GM21515 (cell line): ENCODE results near the gene MPST.
"Not testable (repeated sequence)": the region's sequence is repeated elsewhere in the genome, so short reads cannot be mapped to it uniquely, and the experiment has no call there.

Experiments
- ATAC-seq: cut with Tn5 transposase; IDR thresholded peaks from one replicate; pipeline ENCODE4 v1.9.1; 2021; ENCODE audit not compliant: unreplicated experiment

The MPST gene

DNA sequence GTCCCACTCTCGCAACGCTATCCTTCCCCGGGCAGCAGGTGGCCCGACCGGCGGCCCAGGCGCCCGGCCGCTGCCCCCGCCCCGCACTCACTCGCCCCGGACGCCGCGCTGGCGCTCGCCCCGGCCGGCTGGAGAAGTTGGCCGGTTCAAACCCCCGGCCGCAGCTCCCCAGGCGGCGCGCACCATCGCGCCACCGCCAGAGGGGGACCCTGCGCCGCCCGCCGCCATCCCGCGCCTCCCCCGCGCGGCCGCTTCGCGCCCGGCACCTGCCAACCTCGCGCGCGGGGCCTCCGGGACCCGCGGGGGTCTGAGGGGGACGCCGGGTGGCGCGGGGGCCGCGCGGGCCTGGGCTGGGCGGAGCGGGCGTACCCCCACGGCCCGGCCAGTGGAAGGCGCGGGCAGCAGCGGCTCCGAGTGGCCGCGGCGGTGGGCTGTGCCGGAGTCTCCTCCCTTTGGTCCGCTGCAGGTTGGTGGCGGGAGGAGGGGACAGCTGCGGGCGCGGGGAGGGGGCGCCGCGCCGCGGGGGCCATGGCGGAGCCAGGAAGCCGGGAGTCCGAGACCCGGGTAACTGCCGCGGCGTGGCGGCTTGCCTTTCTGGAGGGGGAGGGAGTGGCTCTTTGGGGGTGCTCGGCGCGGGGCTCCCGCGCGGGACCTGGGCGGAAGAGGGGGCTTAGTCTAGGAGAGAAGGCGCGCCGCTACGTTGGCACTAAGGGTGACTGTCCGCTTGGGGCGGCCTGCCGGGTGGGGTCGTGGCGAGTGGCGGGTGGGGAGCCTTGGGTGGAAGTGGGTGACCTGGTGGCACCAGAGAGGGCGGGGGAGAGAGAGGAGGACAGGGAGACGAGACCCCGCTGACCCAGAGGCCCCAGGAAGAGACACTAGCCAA lies at the start of gene MPST, which contains the start of gene TST:
Gene MPST, plus strand, starts transcription at position 434 of the 883 bp plus-strand sequence. Its CDS starts 95 bp downstream, at position 529.
Gene TST, minus strand, starts transcription at position 139 of the 883 bp plus-strand sequence. CDS start 715 bp downstream, outside the sequence.
- ATAC-seq, result peak; percentile 66

DNA sequence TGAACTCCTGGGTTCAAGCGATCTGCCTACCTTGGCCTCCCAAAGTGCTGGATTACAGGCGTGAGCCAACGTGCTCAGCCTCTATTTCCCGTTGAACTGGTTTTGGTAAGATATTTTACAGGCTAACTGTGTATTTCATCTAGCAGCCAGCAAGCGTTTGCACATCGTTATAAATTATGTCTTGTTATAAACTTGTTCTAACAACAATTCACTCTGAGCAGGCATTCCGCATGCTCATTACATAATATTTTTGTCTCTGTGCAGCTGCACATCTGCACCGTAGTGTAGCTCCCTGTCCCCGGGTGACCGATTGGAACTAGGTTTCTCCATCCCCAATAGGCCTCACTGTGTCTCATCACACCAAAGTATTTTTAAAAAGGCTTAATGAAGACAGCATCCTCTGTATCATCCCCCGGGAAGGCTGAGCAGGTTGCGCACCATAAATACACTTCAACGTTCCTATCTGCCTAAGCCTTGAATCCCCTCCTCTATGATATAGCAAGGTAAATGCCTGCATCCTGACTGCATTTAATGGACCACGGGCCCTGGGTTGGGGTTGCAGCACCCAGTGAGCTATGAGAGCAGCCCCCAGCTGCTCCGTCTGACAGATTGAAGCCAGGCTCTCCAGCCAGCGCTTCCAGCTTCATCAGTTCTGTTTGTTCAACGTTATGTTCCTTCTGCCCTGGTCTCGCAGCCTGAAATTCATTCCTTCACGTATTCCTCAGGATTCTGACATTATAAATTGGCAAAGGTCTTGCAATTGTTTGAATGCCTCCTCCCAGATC lies 48.0 kb upstream of the MPST start:
- no peak for ATAC-seq

DNA sequence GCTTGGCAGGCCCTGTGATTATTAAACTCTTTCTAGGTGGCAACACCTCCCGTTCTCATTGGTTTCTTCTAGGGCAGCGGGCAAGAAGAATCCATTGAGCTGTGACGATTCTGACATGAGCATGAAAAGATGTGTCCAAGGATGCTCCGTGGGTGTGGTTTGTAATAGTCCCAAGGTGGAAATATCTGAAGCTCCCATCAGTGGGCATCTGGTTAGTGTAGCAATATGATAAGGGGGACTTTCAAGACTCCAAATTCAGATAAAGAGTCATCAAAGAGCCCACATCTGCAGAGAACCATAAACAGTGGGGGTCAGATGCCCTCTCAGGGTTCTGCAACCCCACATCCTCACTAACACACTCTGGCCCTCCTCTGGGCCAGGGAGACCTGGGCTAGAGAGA lies 42.9 kb upstream of the MPST start:
- no peak for ATAC-seq

DNA sequence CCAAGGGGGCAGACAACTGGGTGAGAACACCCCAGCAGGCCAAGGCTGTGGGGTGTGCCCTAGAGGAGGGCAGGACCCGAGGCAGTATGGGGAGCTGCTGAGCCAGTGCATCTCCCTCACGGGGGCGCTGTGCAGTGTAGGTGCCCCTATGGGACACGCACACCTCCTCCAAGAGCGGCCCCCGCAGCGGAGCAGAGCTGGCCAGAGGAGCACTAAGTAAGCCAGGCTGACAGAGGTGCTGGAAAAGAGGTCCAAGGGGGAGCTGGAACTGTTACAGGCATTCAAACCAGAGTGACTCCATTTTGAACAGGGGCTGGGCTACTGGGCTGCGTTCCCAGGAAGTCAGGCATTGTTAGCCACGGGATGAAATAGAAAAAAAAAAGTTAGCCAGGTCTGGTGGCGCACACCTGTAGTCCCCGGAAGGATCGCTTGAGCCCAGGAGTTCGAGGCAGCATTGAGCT lies 42.1 kb upstream of the MPST start:
- no peak for ATAC-seq

DNA sequence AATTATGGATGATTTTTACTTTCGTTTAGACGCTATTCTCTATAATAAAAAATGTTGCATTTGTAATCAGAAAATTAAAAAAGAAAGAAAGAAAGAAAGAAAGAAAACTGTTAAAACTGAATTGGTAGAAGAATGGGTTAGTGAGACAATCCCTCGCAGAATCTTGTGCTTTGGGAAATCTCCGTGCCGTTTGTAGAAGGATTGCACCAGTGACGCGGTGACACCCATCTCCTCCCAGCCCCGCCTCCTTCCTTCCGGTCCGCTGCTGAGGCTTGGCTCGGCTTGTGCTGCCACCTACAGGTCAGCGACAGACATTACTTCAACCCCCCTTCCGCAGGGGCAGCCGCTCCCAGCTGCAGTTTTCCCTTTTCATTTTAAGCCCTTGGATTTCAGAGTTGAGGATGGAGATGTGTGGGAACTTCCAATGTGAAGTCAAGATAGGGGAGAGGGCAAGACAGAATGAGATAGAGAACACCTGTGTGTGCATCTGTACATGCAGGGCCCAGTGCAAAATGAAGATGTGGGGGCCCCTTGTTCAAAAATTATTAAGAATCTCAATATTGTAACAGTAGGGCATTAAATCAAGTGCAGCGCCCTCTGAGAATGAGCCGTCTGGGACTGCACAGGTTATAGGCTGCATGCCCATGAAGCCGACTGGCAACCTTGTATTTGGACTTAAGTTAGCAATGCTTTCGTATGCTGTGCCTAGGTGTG lies 41.4 kb upstream of the MPST start:
- no peak for ATAC-seq

DNA sequence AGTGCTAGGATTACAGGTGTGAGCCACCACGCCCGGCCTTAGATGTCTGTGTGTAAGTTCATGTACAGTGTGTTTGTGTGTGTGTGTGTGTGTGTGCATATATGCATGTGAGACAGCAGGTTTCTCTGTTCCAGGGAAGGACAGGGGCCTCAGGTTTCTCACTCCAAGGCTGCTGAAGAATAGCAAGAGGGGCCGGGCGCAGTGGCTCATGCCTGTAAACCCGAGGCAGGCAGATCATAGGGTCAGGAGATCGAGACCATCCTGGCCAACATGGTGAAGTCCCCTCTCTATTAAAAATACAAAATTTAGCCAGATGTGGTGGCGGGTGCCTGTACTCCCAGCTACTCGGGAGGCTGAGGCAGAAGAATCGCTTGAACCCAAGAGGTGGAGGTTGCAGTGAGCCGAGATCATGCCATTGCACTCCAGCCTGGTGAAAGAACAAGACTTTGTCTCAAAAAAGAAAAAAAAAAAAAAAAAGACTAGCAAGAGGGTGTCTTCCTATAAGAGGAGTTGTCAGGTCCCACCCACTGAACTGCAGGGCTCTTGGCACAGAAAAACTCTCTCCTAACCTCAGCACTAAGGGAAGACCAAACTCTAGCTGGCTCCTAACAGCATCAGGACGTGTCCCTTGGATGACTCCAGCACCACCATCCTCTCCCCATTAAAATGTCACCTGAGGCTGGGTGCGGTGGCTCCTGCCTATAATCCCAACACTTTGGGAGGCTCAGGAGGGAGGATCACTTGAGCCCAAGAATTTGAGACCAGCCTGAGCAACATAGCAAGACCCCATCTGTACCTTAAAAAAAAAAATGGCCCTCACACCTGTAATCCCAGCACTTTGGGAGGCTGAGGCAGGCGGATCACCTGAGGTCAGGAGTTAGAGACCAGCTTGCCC lies 40.3 kb upstream of the MPST start:
- no peak for ATAC-seq

DNA sequence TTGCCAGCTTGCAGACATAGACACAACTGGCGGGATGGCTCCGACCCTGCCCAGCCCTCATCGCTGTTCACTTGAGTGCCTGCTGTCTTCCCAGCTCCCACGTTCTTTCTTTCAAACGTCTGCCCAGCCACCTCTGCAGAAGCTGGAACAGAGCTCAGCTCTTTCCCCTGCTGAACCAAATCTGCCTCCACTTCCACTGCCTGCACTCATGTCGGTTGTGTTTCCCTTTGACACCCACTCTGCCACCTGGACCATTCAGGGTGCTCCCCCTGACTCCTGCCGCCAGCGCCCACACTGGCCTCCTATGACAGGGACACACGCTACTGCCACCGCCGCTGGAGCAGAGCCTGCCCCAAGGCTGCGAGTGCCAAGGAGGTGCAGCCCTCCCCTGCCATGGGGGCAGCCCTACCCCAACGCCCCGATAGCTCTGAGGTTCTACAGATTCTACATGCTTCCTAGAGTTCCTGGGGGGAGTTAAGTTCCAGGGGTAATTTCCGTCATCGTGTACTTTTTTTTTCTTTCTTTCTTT lies 38.2 kb upstream of the MPST start:
- ATAC-seq, result no peak

DNA sequence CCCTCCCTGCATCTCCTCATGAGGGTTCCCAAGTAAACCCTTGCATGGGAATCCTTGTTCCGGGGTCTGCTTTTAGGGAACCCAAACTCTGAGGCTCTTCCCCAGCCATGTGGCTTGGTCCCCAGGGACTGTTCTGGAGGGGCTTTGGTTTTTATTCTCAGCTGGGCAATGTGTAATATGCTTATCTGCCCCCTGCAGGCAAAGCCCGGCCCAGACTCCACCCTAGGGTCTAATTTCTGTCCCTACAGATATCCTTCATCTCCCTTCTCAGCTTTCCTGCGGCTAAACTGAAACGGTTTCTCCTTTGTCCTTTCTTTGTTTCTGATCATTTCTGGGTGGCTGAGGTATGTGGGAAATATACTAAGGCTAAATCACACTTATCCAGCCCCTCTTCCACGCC lies 37.4 kb upstream of the MPST start:
- no peak for ATAC-seq

DNA sequence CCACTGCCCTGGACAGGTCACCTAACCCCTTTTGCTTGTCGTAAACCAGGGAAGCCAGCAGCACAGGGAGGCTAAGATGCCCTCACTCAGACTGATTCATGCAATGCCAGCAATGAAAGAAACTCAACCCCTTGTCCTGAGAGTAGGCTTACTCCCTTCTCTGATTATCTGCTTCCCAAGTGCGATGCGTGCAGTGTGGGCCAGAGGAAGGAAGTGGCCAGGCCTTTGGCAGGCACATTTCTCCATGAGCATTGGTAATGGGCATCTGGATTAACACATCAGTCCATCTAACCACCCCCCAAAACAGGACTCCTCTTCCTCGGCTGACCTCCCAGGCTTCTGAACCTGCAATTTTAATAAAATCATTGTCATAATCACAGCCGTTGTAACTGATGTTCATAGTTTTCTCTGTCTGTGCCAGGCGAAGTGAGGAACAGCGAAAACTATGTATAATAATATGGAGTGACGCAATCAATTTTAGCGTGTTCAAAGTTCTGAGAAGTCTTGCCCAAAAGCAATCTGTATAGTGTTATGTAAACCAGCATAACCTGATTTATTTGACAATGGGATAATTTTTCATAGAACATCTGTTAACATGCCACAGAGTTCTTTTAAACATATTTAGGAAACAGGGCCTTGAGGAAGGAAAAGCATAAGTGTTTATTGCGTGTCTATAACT lies 34.2 kb upstream of the MPST start:
- ATAC-seq, result no peak

DNA sequence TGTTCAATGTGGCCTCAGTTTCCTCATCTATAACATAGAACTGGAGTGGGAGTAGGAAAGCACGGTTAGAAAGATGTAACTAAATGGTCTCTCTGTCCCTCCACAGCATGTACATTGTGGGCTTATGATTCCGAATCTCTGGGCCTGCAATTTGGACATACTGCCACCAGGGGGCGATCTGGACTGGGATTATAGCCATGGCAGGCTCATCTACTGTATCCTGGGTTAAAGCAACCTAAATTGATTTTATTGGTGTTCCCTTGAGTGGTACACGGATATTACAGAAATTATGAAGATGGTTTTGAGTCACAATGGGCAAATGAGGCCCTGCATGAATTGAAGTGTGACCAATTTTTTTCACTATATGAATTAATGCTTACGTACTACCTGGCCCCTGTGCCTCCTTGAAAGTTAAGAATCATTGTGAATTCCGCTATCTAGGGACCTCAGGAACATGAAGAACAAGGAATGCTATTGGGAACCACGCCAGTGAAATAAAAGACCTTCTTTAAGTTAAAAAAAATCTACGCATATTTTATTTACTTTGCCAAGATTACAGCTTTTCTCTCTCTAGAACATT lies 33.2 kb upstream of the MPST start:
- no peak for ATAC-seq

DNA sequence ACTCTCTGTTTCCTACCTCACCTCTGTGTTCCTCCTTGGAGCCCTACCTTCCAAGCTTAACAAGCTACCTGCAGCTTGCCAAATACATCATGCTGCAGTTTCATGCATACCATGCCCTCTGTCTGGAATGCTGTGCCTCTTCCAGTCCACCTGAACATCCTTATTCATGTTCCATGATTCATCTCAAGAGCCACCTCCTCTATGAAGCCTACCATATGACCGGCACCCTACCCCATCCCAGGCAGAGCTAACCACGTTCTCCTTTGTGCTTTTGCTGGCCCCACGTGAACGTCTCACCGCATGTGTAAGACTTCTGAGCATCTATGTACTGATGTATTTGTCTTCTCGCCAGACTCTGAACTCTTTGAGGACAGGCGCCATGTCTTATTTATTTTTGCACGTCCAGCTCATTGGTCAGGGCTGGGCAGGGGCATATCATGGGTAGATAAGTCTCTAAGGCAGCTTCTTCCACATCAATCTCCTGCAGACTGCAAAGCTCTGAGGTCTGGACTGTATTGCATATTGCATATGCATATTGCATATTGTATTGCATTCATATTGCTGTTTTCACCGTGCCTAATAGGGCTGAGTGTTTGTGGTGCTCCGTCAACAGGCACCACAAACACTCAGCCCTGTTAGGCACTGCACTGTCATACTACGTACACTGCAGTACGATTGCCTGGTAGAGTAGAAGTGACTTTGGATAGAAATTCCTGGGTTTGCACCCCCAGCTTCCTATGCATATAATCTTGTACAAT lies 31.3 kb upstream of the MPST start:
- no peak for ATAC-seq

DNA sequence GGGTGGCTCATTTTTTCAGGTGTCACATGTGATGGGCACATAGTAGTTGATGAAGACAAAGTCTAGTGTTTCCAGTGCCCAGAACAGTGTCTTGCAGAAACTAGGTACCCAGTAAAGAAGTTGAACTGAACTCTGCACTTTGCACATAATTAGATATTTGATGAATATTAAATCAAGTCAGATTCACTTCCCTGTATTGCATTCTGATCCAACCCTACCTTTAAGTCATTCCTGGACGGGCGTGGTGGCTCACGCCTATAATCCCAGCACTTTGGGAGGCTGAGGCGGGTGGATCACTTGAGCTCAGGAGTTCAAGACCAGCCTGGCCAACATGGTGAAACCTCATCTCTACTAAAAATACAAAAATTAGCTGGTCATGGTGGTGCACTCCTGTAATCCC lies 30.5 kb upstream of the MPST start:
- not testable (repeated sequence) for ATAC-seq

DNA sequence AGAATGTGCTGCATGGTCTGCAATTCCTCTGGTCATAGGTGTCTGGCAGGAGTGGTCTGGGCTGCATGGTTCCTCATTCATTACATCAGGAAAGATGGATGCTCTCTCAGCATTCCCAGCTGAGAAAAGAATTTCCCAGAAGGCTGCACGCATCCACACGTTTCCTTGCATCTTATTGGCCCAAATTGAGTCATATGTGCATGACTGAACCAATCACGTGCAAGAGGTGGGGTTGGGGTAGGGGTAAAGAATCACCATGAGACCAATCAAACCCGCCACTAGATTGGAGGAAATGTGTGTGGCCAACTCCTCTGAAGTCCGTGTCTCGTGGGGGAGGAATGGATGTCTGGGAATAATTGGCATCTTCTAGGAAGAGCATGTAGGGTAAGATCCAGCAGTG lies 29.1 kb upstream of the MPST start:
- ATAC-seq, result no peak

DNA sequence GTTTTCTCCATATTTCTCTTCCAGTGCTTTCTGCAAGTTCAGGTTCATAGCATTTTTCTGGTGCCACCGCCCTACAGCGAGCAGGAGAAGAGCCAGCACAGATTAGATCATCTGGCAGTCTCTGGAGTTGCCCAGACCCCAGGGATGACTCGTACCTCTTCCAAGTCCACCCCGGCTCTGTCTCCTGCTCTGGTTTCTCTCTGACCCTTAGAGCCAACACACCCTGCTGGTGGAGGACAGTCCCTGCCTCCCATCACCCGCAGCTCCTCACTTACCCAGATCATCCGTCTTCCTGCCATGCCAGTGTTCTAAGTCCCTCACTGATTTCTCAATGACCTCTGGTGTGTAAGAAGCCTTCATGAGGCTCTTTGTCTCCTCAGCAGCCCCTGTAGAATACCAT lies 28.3 kb upstream of the MPST start:
- no peak for ATAC-seq

DNA sequence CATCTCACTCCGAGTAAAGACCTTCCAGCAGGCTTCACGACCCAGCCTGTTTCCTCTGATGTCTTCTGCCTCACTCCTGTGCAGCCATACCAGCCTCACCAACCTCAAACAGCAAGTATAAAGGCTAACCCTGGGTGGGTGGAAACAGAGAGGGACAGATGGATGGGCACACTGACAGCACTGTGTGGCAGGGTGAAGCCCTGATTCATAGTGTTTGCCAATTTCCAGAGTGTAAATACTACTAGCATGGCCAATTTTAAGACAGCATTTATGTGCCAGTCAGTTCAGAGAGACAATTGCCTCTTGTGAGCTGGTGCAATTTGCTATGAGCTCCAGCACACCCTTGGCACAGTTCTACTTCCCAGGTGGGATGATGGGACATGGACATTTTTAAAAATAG lies 21.8 kb upstream of the MPST start:
- no peak for ATAC-seq

DNA sequence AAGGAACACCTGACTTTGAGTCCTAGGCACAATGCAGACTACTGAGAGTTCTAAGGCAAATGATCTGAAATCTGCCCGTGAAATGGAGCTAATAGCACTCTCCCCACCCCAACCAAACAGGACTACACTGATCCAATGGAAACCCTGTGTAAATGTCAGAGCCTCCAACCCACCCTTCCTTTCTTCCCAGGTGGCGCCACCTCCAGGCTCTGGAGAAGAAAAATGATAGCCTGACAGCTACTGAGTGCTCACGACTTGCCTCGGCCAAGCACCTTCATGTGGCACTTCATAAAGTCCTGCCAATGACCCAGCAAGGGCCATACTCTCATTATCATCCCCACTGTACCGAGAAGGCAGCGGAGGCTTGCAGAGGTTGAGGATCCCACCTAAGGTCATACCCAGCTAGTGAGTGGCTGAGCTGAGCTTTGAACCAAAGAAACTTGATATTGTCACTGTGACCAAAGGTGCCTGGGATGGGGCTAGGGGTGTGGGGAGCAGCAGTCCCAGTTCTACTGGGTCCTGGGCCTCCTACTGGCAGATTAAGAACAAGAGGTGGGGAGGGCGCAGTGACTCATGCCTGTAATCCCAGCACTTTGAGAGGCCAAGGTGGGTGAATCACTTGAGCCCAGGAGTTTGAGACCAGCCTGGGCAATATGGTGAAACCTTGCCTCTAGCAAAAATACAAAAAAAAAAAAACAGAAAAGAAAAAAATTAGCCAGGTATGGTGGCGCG lies 20.8 kb upstream of the MPST start:
- no peak for ATAC-seq

DNA sequence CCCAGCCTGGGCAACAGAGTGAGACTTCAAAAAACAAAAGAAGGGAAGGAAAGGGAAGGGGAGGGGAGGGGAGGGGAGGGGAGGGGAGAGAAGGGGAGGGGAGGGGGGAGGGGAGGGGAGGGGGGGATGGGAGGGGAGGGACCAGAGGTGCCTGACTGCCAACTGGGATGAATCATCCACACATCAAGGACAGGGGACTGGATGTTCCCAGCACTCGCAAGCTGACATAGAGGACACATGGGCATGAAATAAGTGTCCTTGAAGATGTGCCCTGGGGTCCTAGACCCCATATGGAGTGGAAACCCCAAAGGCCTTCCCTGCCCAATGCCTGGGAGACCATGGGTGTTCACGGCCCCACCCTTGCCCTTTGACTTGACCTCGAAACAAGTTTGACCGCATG lies 20.1 kb upstream of the MPST start:
- no peak for ATAC-seq
